Pancreas (tissue), 10 donors: Measurements from ENCODE around the gene FAM217A. TPM values are rescaled to one million over a fixed set of nuclear protein-coding genes. Genes with fewer than 3 reads are reported as not detected.

Experiments
- ATAC-seq, 4 donors: fragments of 200-7000 bp; cut with Tn5 transposase; one replicate each; pipeline versions ENCODE4 v1.8.0 to v1.9.1; 2020; ENCODE audit warnings: mild to moderate bottlenecking in 4 of 4, moderate library complexity in 4 of 4
- DNase-seq, 6 donors: peaks; one replicate each; pipeline ENCODE4 v3.0.0-alpha.2; 2020
- FAIRE-seq: peaks from 2 replicates; lab custom pipeline; 2012; peaks lifted over from hg19 to GRCh38; lab: Jason Lieb, UNC
- H3K27ac ChIP-seq, 4 donors: fragments of 200-600 bp; sonication (generic); 1 replicate in 3 of 4; 2 replicates in 1 of 4; pipeline versions ENCODE4 v1.5.0 to v1.8.0; 2020
- H3K27me3 ChIP-seq, 4 donors: fragments of 200-600 bp; one replicate each; pipeline ENCODE4 v1.8.0; 2021
- H3K36me3 ChIP-seq, 3 donors: fragments of 200-600 bp; sonication (generic) in 1 of 3; one replicate each; pipeline versions ENCODE4 v1.5.0 to v1.8.0; 2020 to 2021
- H3K4me1 ChIP-seq, 3 donors: fragments of 200-600 bp; one replicate each; pipeline ENCODE4 v1.8.0; 2021
- H3K4me3 ChIP-seq, 4 donors: fragments of 200-600 bp; sonication (generic) in 2 of 4; one replicate each; pipeline versions ENCODE4 v1.5.0 to v1.8.0; 2020 to 2021
- H3K9me3 ChIP-seq, 4 donors: fragments of 200-600 bp; one replicate each; pipeline ENCODE4 v1.8.0; 2021
- CTCF ChIP-seq, 4 donors: fragments of 200-600 bp; sonication (generic) in 3 of 4; IDR thresholded peaks; one replicate each; pipeline versions ENCODE4 v1.5.0 to v1.8.0; 2021; ENCODE audit warnings: antibody characterized with exemption in 4 of 4
- WGBS, 2 donors: extraction: QIAGEN DNeasy Blood & Tissue Kit; methylation state at CpG; one replicate each; pipeline ENCODE4 v1.1.7; 2013; 5-methylcytosine and 5-hydroxymethylcytosine counted together
- intact Hi-C, 3 donors: fragments of 100-400 bp; cut with DNase I; formaldehyde crosslinking; loops; one replicate each; pipeline versions ENCODE4 v1.11.1 to v1.14.2; 2022
- polyA plus RNA-seq, 2 donors: library from polyadenylated mRNA; stranded (reverse); fragments of 200-250 nt; gene quantifications; one replicate each; pipeline ENCODE4 v1.2.3, GENCODE V29; 2013
- total RNA-seq, 6 donors: library from RNA; stranded (reverse); fragmentation: NEBNext Ultra II Directional in 4 of 6; extraction: Animal tissue kit (Norgen Biotek cat#: 25700) in 4 of 6; gene quantifications; one replicate each; pipeline versions ENCODE4 v1.2.1 to v1.2.4, GENCODE V29; 2021 to 2023
- donor health status: healthy with polysubstance abuse.
- donor health status: DM: no; HTN: no; CAD: no; lungs with moderate emphysema.
- donor health status: DM: no; HTN: no; CAD: no.
- donor health status: control.
- donor health status: control.
- donor health status: Bipolar disorder and iron deficiency.
- donor health status: DM: yes; HTN: yes; CAD: no.
- donor health status: DM: no; HTN: no; CAD: no.
- donor health status: DM: no; HTN: no; CAD: no.
- donor health status: DM: yes; HTN: yes; CAD: no.

FAM217A gene
- total and polyA plus RNA-seq, 8 donors = 0.09 to 1.3 (median 0.69) TPM; not detected in 1

- peak overlapping the region in 1 of 4 donors; percentile 3 for H3K27ac ChIP-seq
- intact Hi-C loops = loop anchor here in 1 of 3 donors (10.0 kb wide), 1 partner anchor 96 kb away; no protein-coding TSS in a partner anchor
- peaks cover 0 to 68% (median 11%) of the 10 kb centered on the region in 3 donors for H3K36me3 ChIP-seq
- peaks cover 0 to 7% (median 0%) of the 10 kb centered on the region in 3 donors for H3K4me1 ChIP-seq
- WGBS, 2 donors = 37 to 47% methylated on average over 4 of the region's 4 CpGs
- FAIRE-seq (no peak), ATAC-seq (peak; percentile 30 to 69 (median 41)), DNase-seq (no peak)
- no peak overlapping the region for H3K4me3 ChIP-seq
- TF ChIP-seq CTCF (IDR thresholded peaks at IDR 0.05) = no peak
- no peaks in the 10 kb centered on the region for H3K27me3 ChIP-seq
- no peaks in the 10 kb centered on the region for H3K9me3 ChIP-seq
Observed at GRCh38 chr6:4059115-4059777, 19.7 kb downstream of the FAM217A start.

- peaks cover 0 to 7% (median 0%) of the 10 kb centered on the region in 3 donors for H3K4me1 ChIP-seq
- DNase-seq (no peak), ATAC-seq (no peak), FAIRE-seq (no peak)
- no peak overlapping the region for H3K27ac ChIP-seq
- no peaks in the 10 kb centered on the region for H3K9me3 ChIP-seq
- 94 to 95% methylated on average over 2 of the region's 2 CpGs for WGBS, 2 donors
- no peaks in the 10 kb centered on the region for H3K27me3 ChIP-seq
- TF ChIP-seq CTCF (IDR thresholded peaks at IDR 0.05) = no peak
- intact Hi-C loops = loop anchor here in 1 of 3 donors (10.0 kb wide), 1 partner anchor 98 kb away; no protein-coding TSS in a partner anchor
- no peak overlapping the region for H3K4me3 ChIP-seq
- peaks cover under 1 to 72% (median 23%) of the 10 kb centered on the region in 3 donors for H3K36me3 ChIP-seq
Observed at GRCh38 chr6:4057036-4057435, 21.9 kb downstream of the FAM217A start.

GRCh38 chr6:4055420-4056041 is 23.4 kb downstream of the FAM217A start:
- FAIRE-seq (no peak), ATAC-seq (peak; percentile 81 to 96 (median 90)), DNase-seq (peak in 2 of 6 donors; percentile 19 to 52)
- Histone ChIP-seq H3K27me3 (no peaks in the 10 kb centered on the region), H3K4me1 (peaks cover 0 to 7% (median 0%) of the 10 kb centered on the region in 3 donors), H3K27ac (no peak overlapping the region), H3K9me3 (no peaks in the 10 kb centered on the region), H3K36me3 (peaks cover 3 to 73% (median 25%) of the 10 kb centered on the region in 3 donors), H3K4me3 (no peak overlapping the region)
- intact Hi-C loops = loop anchor here in 1 of 3 donors (10.0 kb wide), 1 partner anchor 99 kb away; no protein-coding TSS in a partner anchor
- peak in 1 of 4 donors; percentile 36 for TF ChIP-seq CTCF (IDR thresholded peaks at IDR 0.05)
- WGBS, 2 donors = 43 to 49% methylated on average over 2 of the region's 2 CpGs

GRCh38 chr6:4049246-4049645 is 29.7 kb downstream of the FAM217A start:
- Histone ChIP-seq H3K9me3 (no peaks in the 10 kb centered on the region), H3K4me3 (no peak overlapping the region), H3K27ac (no peak overlapping the region), H3K4me1 (no peaks in the 10 kb centered on the region), H3K27me3 (no peaks in the 10 kb centered on the region), H3K36me3 (peaks cover 10 to 60% (median 42%) of the 10 kb centered on the region in 3 donors)
- no peak for TF ChIP-seq CTCF (IDR thresholded peaks at IDR 0.05)
- FAIRE-seq (no peak), ATAC-seq (no peak), DNase-seq (no peak)
- 88 to 91% methylated on average over 6 of the region's 6 CpGs for WGBS, 2 donors
- intact Hi-C loops = no loop called here
